ENCODE results near the gene FSTL3. TPM values are rescaled to one million over a fixed set of nuclear protein-coding genes. Genes with fewer than 3 reads are reported as not detected.

Gene FSTL3
- total RNA-seq, 1 experiment from 2014 or later: 29.1 TPM

DNA sequence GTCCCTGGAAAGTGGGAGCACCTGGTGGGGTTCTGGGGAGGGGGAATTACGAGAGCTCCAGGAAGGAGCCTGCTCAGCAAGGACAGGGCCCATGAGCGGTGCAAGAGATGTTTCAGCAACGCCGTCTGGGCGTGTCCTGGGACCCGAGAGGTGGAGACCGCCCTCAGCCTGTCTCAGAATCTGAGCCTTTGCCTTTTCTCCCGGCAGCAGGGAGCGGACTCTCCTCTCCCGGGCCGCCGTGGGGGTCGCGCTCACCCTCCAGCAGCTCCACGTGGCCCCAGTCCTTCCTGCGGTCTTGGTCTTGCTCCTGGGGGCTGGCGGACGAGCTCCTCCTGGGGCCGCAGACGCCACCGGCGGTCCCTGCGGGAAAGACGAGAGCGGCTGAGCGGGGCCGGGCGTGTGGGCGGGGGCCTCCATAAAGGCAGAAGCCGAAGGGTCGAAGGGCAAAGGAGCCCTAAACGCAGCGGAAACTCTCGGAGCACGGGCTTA lies 43.6 kb upstream of the FSTL3 start:
- TF ChIP-seq CBX3 (IDR thresholded peaks at IDR 0.05; ENCODE audit: low read depth) (no peak), POLR2A (IDR thresholded peaks at IDR 0.05; ENCODE audit: borderline replicate concordance, extremely low read depth, insufficient read depth, insufficient read length) (peak; percentile 46), EGR1 (IDR thresholded peaks at IDR 0.05; ENCODE audit: low read depth) (peak; percentile 41; the same call in 1 of the 2 replicates)
- TF ChIP-seq, protein P1, sequence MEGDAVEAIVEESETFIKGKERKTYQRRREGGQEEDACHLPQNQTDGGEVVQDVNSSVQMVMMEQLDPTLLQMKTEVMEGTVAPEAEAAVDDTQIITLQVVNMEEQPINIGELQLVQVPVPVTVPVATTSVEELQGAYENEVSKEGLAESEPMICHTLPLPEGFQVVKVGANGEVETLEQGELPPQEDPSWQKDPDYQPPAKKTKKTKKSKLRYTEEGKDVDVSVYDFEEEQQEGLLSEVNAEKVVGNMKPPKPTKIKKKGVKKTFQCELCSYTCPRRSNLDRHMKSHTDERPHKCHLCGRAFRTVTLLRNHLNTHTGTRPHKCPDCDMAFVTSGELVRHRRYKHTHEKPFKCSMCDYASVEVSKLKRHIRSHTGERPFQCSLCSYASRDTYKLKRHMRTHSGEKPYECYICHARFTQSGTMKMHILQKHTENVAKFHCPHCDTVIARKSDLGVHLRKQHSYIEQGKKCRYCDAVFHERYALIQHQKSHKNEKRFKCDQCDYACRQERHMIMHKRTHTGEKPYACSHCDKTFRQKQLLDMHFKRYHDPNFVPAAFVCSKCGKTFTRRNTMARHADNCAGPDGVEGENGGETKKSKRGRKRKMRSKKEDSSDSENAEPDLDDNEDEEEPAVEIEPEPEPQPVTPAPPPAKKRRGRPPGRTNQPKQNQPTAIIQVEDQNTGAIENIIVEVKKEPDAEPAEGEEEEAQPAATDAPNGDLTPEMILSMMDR (IDR thresholded peaks at IDR 0.05 in 2 of 3, conservative IDR thresholded peaks at IDR 0.05 in 1 of 3; ENCODE audit: borderline replicate concordance in 1 of 3, insufficient read depth in 1 of 3, low read depth in 2 of 3, low read length in 2 of 3): no peak
- TF ChIP-seq, protein P2, sequence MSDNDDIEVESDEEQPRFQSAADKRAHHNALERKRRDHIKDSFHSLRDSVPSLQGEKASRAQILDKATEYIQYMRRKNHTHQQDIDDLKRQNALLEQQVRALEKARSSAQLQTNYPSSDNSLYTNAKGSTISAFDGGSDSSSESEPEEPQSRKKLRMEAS (IDR thresholded peaks at IDR 0.05): peak; percentile 17; the same call in 1 of the 2 replicates
- TF ChIP-seq, protein P3, sequence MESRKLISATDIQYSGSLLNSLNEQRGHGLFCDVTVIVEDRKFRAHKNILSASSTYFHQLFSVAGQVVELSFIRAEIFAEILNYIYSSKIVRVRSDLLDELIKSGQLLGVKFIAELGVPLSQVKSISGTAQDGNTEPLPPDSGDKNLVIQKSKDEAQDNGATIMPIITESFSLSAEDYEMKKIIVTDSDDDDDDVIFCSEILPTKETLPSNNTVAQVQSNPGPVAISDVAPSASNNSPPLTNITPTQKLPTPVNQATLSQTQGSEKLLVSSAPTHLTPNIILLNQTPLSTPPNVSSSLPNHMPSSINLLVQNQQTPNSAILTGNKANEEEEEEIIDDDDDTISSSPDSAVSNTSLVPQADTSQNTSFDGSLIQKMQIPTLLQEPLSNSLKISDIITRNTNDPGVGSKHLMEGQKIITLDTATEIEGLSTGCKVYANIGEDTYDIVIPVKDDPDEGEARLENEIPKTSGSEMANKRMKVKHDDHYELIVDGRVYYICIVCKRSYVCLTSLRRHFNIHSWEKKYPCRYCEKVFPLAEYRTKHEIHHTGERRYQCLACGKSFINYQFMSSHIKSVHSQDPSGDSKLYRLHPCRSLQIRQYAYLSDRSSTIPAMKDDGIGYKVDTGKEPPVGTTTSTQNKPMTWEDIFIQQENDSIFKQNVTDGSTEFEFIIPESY (IDR thresholded peaks at IDR 0.05; ENCODE audit: extremely low read depth, insufficient replicate concordance, low read length): no peak
- no peaks in the 10 kb centered on the region for H3K27me3 ChIP-seq (ENCODE audit: insufficient read depth, low read length)
- DNase-seq (ENCODE audit: low read depth, low spot score) (no peak), ATAC-seq (peak; percentile 68)
- no peak overlapping the region for H2AFZ ChIP-seq (ENCODE audit: low read depth, low read length, poor library complexity, severe bottlenecking)
- H3K4me1 ChIP-seq (ENCODE audit: control insufficient read depth in 1 of 2, insufficient read depth in 2 of 2, low read length in 2 of 2): peaks cover 8 to 16% of the 10 kb centered on the region in 2 experiments; a peak in 2 of 4 replicates
- H3K9me2 ChIP-seq (ENCODE audit: insufficient read depth): no peaks in the 10 kb centered on the region
- ChIA-PET POLR2A (no interaction called here), RAD21 (ENCODE audit: low non-redundant PET in 1 of 2, low total read pairs in 2 of 2, uncharacterized antibody in 2 of 2, unreplicated experiment in 2 of 2) (interaction anchor here in 1 of 2 experiments (1.2 kb wide), 1 partner anchor 101 kb away, joined by 4 read pairs; the partner anchor contains the start of gene CDC34), CTCF (no interaction called here)
- no peaks in the 10 kb centered on the region for H3K9me3 ChIP-seq (ENCODE audit: control insufficient read depth in 1 of 2, insufficient read depth in 1 of 2, low read depth in 1 of 2, low read length in 2 of 2)
- H4K20me1 ChIP-seq (ENCODE audit: insufficient read depth): no peaks in the 10 kb centered on the region
- H3K79me2 ChIP-seq (ENCODE audit: insufficient read depth, low read length): peaks cover 53% of the 10 kb centered on the region
- no TSS peak for BruUV-seq (replicated peaks)
- H3K36me3 ChIP-seq (ENCODE audit: control insufficient read depth in 1 of 2, insufficient read depth in 2 of 2, low read length in 2 of 2): peaks cover 11 to 33% of the 10 kb centered on the region in 2 experiments
- intact Hi-C loops (cut with micrococcal nuclease): loop anchor here (1.0 kb wide), 1 partner anchor 44 kb away; no protein-coding TSS in a partner anchor
- peak overlapping the region; percentile 83 for H3K27ac ChIP-seq (ENCODE audit: low read depth, low read length)
- H3K4me3 ChIP-seq (replicated peaks in 1 of 2; ENCODE audit: low read depth in 1 of 2, low read length in 2 of 2): peak overlapping the region; percentile 85 to 97
- H3K9ac ChIP-seq (ENCODE audit: low read length): peak overlapping the region; percentile 91
- H3K4me2 ChIP-seq (ENCODE audit: low read length): peak overlapping the region; percentile 85
